Skeletal muscle cell (primary cell): ENCODE data around the gene TSPAN13.
"Not testable (repeated sequence)": the region's sequence is repeated elsewhere in the genome, so short reads cannot be mapped to it uniquely, and the experiment has no call there.

ENCODE experiments used
- DNase-seq: peaks from one replicate; pipeline ENCODE4 v3.0.0-alpha.2; 2010; ENCODE audit warnings: low read depth
- H3K4me3 ChIP-seq: 2 replicates; pipeline ENCODE4 v1.5.1; 2011; ENCODE audit warnings: low read depth, mild to moderate bottlenecking, control low read depth, low read length, moderate library complexity

TSPAN13 gene

DNA sequence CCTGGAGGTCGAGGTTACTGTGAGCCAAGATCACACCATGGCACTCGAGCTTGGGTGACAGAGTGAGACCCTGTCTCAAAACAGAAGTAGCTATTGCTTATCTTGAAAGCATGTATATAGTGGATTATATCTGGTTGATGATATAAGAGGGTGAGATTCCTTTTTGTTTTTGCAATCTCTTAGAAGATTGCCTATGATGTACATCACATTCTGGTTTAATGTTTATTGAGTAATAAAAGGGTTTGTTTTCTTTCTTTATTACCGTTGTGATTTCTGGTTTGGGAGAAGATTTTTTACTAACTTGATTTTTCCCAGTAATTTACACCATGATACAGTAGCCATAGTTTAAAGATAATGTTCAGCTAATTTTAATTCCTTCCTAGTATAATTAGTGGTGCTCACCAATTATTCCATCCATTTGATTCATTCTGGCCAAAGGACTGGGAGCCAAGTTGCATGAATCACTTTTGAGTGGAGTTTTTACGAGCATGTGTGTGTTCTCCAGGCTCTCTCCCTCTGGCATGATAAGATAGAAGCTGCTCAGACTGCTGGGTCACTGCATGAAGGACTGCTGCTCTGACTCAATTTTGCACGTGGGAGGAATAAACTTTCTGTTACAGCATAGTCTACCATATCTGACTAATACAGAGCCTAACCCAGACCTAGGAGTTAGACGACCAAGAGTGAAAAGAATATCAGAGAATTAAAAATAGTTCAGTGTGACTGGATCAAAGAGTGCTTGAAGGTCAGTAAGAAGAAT lies 13.5 kb upstream of the TSPAN13 start:
- no peak overlapping the region for H3K4me3 ChIP-seq
- DNase-seq, result peak; percentile 90

DNA sequence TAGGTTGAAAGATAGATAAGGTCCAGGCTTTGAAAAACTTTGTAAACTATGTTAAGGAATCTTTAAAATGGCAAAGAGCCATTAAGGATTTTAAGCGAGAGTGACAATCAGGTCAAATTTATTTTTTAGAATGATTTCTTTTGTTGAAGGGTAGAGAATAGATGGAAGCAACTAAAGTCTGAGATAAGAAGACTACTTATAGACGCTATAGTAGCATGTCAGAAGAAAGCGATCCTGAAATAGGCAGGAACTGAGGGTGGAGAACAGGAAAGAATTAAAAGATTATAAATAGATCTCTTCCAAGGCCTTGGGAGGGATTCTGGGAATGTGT lies 13.0 kb upstream of the TSPAN13 start:
- H3K4me3 ChIP-seq, result no peak overlapping the region
- DNase-seq, result no peak

DNA sequence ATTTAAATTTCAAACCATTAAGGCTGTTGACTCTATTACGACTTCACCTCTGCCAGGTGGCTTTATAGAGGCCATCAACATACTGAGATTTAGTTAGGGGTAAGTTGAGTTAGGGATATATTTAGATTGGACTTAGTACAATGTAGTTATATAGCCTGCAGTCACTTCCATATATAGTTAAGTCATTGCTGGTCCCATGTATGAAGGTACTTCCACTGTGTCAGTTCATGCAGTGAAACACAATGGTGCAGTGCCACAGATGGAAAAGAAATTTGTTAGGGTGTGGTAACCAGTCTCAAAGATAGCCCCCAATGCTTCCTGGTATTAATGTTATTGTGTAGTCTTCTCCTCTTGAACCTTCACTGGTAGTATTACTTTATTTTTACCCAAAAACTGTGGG lies 12.6 kb upstream of the TSPAN13 start:
- no peak for DNase-seq
- no peak overlapping the region for H3K4me3 ChIP-seq

DNA sequence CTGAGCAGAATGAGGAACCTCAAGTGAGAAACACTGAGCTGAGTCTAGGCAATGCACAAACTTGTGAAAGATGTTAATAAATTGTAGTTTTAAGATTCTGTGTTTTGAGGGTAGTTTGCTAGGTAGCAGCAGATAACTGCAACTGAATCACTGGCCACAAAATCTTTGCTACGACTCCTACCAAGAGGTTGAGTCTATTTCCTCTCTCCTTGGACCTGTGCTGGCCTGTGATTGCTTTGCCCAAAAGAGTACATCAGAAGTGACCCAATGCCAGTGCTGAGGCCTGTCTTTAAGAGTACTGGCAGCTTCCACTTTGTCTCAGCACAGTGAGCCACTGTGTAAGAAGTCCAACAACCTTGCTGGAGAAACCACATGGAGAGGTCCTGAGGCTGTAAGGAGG lies 11.9 kb upstream of the TSPAN13 start:
- H3K4me3 ChIP-seq, result no peak overlapping the region

DNA sequence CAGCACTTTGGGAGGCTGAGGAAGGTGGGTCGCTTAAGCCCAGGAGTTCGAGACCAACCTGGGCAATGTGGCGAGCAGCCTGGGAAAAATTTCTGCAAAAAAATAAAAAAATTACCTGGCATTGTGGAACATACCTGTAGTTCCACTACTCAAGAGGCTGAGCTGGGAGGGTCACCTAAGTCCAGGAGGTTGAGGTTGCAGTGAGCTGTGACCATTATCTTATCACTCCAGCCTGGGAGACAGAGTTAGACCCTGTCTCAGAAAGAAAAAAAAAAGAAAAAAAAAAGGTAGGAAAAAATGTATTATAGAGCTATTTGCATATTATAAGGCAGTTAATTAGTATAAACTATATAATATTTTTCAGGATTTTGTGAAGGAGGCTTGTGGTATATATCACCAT lies 11.0 kb upstream of the TSPAN13 start:
- no peak for DNase-seq

More for the DNA sequence above, 11.9 kb upstream of the TSPAN13 start:
- no peak for DNase-seq

DNA sequence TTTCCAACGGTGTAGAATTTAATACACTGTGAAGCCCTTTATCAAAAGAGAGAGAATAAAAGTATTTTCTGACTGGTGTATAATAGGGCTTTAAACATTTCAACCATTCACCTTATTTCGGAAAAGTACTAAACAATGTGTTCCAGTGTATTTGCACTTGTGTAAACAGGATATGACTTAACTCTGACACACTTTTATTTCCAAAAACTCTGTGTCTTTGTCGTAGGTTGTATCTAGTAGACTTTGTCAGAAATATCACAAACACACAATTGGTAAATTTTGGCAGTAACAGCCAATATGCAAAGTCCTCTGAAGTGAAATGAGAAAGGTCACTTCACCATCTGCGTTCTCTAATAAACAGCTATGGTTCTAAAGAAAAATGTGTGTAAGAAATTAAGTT lies 10.3 kb upstream of the TSPAN13 start:
- no peak for DNase-seq
- H3K4me3 ChIP-seq, result no peak overlapping the region

More for the DNA sequence above, 11.0 kb upstream of the TSPAN13 start:
- no peak overlapping the region for H3K4me3 ChIP-seq

DNA sequence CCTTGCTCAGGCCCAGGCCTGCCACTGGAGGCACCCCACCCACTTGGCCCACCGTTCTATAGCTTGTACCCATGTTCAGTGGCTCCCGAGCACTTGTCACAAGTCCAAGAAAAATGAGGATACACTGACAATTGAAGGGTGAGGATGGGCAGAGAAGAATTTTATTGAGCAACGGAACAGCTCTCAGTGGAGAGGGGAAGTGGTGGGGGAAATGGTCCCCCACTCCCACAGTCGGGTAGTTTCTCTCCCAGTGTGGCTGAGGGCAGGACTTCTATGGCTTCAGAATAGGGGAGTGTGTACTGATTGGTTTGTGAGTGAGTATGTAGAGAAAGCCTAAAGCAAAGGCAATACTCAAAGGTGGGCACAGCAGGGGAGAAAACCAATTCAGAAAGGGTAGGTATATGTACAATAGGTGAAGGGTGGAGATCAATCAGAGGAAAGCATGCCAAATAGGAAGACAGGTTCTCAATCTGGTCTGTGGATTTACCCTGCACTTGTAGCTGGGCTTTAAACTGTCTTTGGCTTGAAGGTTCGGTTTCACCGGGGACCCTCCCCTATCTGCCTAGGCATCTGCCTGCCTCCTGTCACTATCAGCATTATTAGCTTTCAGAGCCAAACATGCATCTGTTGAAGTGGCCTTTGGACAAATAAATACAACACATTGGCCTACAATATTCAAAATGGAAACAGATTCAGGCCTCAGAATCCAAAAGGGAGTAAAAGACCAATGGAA lies 8.9 kb upstream of the TSPAN13 start:
- no peak for DNase-seq
- H3K4me3 ChIP-seq, result no peak overlapping the region

DNA sequence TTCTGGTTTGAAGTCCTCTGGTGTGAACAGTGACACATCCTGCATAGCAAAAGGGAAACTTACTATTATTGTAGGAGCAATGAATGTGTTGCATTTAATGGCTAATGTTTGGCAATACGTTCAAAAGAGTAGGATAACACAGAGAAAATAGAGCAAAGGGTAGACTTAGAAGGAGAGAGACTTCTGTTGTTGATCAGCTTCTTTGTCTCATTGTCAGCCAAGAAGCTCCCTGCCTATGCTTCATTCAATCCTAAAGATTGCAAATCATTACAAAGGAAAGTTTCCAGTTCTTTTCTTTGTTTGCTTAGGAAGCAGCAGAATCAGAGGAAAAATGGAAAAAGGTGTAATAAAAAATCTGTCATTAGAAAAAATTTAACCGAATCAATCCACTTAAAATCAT lies 7.9 kb upstream of the TSPAN13 start:
- no peak for DNase-seq
- no peak overlapping the region for H3K4me3 ChIP-seq

DNA sequence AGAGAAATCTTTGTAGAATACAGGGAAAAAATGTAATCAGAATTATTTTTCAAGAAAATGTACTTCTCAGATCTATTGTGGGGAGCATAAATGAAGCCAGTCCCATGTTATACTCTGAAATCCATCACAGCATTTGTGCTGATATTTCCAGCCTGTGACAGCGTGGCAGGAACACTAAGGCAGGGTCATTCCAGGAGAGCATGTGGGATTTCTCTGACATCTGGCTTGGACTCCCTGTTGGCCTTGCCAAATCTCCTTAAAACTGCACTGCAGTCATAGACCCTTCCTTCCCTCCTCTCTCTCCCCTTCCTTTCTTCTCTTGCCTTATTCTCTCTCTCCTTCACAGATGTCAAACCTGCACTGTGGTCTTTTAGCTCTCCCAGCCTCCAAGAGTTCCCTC lies 6.5 kb upstream of the TSPAN13 start:
- DNase-seq, result no peak
- no peak overlapping the region for H3K4me3 ChIP-seq

DNA sequence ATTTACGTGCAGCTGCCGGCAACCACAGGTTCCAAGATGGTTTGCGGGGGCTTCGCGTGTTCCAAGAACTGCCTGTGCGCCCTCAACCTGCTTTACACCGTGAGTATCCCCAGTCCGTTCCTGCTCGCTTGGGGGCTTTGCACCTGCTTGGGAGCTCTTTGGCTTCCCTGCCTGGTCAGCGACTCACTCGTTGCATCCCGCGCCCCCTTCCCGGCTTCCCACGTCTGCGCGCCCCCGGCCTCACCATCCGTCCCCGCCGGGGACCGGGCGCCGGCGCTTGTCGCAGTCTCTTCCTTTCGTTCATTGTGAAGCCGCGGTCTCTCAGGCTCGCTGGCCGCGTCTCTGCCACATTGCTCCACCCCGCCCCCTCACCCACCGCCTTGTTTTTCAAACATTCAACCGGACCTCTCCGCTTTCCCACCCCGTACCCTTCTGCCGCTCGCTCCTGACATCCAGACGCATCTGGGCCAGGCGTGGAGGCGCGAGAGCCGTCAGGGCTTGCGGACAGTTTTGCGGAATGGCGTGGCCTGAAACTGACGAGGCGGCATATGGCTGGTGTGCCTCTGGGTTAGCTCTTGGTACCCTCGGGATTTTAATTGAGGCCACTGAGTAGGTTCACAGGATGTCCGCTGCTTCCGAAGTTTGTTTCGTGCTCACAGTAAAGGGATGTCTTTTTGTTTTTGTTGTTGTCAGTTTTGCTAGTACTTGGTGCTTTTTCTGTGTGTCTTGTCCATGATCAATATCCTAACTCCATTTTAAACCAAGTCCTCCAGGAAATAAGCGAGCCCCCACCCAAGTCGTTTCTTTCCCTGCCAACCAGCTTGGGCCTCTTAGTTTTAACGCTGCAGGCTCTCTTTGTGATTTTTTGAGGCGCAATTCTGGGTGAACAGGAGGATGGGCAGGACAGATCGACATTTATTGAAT lies 639 bp downstream of the TSPAN13 start:
- DNase-seq, result no peak

DNA sequence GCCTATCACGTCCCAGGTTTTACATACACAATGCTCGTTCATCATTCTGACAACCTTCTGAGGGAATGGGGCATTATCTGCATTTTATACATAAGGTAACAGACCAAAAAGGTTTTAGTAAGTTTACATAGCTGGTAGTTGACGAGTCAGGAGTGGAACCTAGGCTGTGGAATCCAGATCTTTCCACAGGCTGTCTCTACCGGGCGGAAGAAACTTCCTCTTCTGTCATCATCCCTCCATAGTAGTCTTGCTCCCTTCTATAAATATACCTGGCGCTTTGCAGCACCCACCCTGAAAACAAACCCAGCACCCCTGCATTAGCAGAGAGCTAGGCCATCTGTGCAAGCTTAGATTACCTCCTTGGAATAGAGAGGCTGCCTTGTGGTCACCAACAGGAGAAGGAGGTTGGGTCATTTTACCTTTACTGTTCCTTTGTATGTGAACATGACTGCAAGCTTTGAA lies 1.3 kb downstream of the TSPAN13 start:
- H3K4me3 ChIP-seq, result no peak overlapping the region
- no peak for DNase-seq

More for the DNA sequence above, 639 bp downstream of the TSPAN13 start:
- peak overlapping the region; percentile 73 for H3K4me3 ChIP-seq

DNA sequence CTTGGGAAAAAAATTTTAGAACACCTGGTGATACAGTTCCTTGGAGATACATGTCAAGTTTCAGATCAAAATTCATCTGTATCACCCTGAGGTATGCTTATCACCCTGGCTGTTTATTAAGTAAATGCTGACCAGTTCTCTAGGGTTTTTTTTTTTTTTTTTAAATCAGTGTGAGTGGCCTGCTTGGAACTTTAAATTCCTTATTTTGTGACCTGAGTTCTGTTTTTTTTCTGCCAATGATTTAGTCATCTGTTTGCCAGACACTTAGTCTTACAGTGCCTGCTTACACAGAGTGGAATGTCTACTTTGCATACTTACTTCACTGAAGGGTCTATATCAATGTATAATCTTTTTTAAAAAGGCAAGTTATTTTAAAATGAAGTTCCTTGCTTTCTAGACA lies 1.8 kb downstream of the TSPAN13 start:
- no peak overlapping the region for H3K4me3 ChIP-seq
- DNase-seq, result no peak

DNA sequence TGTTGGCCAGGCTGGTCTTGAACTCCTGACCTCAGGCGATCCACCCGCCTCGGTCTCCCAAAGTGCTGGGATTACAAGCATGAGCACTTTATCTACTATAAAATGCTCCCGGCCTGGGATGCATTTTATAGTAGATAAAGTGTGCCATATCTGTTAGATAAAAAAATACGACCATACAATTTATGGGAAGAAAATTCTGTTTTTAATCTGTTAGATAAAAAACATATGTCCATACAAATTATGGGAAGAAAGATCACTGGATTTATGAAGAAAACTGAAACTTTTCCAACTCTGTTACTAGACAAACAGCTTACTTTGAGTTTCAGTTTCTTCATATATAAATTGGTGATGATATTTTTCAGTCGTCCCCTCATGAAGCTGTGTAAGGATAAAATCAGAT lies 4.5 kb downstream of the TSPAN13 start:
- no peak for DNase-seq
- no peak overlapping the region for H3K4me3 ChIP-seq

DNA sequence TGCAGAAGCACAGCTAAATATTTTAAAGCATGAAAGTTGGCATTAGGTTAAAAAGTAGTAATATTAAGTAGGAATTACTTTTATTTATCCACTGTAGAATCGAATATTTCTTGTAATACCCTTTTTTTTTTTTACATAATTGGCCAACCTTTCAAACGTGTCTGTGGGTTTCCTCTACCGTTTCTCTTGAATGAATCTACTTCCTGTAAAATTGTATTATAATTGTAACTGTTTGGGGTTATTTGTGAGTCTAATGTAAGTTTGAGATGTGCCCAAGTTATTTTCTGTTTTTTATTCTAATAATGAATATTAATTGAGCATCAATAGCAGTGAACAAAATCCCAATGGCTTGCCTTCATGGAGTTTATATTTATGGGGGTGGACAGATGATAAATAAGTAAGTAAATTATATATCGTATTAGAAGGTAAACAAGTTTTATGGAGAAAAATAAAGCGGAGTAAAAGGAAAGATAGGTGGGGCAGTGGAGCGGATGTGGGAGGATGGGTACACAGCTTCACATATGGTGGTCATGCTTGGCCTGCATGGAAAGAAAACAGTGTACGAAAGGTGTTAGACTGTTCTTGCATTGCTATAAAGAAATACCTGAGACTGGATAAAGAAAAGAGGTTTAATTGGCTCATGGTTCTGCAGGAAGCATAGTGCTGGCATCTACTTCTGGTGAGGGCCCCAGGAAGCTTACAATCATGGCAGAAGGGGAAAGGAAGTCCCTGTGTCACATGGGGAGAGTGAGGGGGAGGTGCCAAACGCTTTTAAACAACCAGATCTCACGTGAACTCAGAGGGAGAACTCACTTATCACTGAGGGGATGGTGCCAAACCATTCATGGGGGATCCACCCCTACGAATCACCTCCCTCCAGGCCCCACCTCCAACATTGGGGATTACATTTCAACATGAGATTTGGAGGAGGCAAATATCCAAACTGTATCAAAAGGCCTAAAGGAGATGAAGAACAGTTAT lies 5.4 kb downstream of the TSPAN13 start:
- no peak for DNase-seq

DNA sequence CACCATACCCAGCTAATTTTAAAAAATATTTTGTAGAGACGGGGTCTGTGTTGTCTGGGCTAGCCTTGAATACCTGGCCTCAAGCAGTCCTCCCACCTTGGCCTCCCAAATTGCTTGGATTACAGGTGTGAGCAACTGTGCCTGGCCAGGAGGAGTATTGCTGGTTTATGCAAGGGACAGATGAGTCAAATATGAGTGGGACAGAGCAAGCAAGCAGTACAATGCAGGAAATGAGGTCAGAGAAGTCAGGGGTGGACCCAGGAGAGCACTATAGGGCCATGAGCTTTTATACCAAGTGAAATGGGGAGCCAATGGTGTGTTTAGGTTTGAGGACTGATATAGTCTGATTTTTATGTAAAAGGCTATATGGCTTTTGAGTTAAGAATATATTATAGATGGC lies 6.3 kb downstream of the TSPAN13 start:
- no peak for DNase-seq
- no peak overlapping the region for H3K4me3 ChIP-seq

More for the DNA sequence above, 5.4 kb downstream of the TSPAN13 start:
- no peak overlapping the region for H3K4me3 ChIP-seq

DNA sequence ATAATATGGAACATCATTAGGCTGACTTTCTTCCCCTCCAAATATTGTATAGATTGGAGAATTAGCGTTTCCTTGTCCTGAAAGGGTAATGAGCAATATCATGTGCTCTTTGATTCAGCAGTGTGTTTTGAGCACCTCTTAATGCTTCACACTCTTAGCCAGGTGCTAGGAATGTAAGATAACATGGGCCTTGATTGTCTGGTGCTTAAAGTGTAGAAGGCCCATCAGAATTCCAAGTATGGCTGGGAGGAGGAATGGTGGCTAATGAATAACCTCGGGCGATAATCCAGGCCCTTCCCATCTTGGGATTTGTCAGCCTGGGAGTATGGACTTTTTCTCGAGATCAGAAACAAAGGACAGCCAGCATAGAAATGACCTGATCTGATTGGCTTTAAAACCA lies 8.6 kb downstream of the TSPAN13 start:
- no peak for DNase-seq
- no peak overlapping the region for H3K4me3 ChIP-seq

DNA sequence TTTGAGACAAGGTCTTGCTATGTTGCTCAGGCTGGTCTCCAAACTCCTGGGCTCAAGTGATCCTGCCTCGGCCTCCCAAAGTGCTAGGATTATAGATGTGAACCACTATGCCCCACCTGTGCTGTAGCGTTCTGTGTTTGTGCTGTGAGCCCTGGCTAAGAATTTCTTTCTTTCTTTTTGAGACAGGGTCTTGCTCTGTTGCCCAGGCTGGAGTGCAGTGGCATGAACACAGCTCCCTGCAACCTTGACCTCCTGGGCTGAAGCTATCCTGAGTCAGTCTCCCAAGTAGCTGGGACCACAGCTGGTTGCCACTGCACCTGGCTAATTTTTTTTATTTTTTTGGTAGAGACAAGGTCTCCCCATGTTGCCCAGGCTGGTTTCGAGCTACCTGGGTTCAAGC lies 11.4 kb downstream of the TSPAN13 start:
- no peak overlapping the region for H3K4me3 ChIP-seq
- no peak for DNase-seq

DNA sequence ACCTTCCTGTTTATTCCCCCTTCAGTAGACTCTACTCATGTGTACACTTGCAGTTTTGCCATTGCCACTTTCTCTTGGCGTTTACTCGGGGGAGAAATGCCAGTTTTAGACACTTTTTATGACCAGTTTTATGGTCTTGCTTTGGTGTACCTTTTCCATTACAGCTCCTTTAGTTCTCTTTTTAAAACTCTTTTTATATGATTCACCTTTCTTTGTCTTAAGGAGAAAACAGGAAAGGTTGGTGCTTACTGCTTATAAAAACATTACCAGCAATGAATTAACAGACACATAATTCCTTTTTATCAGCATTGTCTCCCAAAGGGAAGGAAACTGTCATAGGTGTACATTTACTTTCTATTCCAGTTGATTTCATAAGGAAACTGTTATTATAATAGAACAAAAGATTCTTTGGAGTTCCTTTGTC lies 11.9 kb downstream of the TSPAN13 start:
- H3K4me3 ChIP-seq, result no peak overlapping the region
- DNase-seq, result no peak

DNA sequence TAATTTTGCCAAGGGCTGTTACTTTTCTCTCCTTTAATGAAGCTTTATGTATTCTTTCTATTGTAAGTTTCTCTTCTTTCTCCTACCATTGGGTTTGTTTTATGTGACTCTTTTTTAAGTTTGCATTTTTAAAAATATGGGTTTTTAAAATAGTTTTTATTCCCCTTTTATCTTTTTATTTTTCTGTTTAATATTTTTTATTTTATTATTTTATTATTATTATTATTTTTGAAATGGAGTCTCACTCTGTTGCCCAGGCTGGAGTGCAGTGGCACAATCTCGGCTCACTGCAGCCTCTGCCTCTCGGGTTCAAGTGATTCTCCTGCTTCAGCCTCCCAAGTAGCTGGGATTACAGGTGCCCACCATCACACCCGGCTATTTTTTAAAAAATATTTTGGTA lies 16.4 kb downstream of the TSPAN13 start:
- not testable (repeated sequence) for DNase-seq, H3K4me3 ChIP-seq
